ENCODE data around the gene ARID5B. TPM values are rescaled to one million over a fixed set of nuclear protein-coding genes. Genes with fewer than 3 reads are reported as not detected.
A peak's percentile ranks its signal among the peaks of the same experiment; 100 is the strongest.

The ARID5B gene
- total RNA-seq, 2 experiments from 2014 or later, result 34.8 to 35.9 TPM

DNA sequence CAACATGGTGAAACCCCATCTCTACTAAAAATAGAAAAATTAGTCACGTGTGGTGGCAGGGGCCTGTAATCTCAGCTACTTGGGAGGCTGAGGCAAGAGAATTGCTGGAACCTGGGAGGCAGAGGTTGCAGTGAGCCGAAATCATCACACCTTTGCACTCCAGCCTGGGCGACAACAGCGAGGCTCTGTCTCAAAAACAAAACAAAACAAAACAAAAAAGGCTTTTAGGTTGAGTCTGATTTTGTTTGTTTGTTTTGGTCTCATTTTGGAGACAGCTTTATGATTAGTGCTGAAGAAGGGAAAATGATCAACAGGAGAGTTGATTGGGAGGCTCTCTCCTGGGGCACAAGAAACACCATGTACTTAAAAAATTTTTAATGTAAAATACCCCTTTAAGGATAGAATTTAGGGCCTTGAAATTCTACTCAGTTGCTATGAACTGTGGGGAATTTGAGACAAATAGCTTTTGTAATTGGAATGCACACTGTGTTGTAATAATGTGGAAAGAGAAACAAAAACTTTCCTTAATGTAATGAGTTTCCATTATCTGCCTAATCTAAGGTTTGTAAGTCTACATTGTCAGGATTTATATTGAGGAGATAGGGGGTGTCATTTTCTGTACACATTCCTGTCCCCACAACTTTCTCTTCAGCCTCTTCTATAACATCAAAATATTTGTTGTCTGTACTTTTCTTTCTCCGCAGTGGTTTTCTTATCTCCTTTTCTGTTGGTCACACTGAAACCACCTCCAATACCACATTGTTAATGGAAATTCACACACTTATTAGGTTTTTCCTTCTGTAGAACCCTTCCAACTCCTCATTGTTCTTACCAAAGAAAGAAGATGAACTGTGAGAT lies 41.3 kb downstream of the ARID5B start:
- no peak for DNase-seq
- Mint-ChIP-seq H3K4me3 (peak overlapping the region; percentile 73), H3K27ac (peak overlapping the region; percentile 98), H3K9me3 (ENCODE audit: low read depth) (no peaks in the 10 kb centered on the region), H3K36me3 (peaks cover 51% of the 10 kb centered on the region), H3K27me3 (no peaks in the 10 kb centered on the region), H3K4me1 (peaks cover 67% of the 10 kb centered on the region)
- ATAC-seq, result peak; percentile 47
- CTCF ChIA-PET, result interaction anchor here (0.7 to 2.7 kb wide), 8 partner anchors 10 to 79 kb away, joined by 3 to 13 read pairs (median 3); no protein-coding TSS in a partner anchor

- H3K36me3 Mint-ChIP-seq, result peaks cover 60% of the 10 kb centered on the region
- no peaks in the 10 kb centered on the region for H3K9me3 Mint-ChIP-seq (ENCODE audit: low read depth)
- peak overlapping the region; percentile 73 for H3K4me3 Mint-ChIP-seq
- DNase-seq, result no peak
- ATAC-seq, result peak; percentile 50
- no peaks in the 10 kb centered on the region for H3K27me3 Mint-ChIP-seq
- H3K4me1 Mint-ChIP-seq, result peaks cover 57% of the 10 kb centered on the region
- CTCF ChIA-PET, result interaction anchor here (0.8 to 2.7 kb wide), 8 partner anchors 11 to 193 kb away, joined by 3 to 13 read pairs (median 3); no protein-coding TSS in a partner anchor
- peak overlapping the region; percentile 98 for H3K27ac Mint-ChIP-seq
Observed at GRCh38 chr10:61943674-61944378, 42.3 kb downstream of the ARID5B start.

- ATAC-seq, result no peak
- CTCF ChIA-PET, result interaction anchor here (0.8 to 2.7 kb wide), 8 partner anchors 12 to 193 kb away, joined by 3 to 13 read pairs (median 3); no protein-coding TSS in a partner anchor
- Mint-ChIP-seq H3K4me3 (no peak overlapping the region), H3K27me3 (no peaks in the 10 kb centered on the region), H3K4me1 (peaks cover 50% of the 10 kb centered on the region), H3K27ac (peak overlapping the region; percentile 69), H3K9me3 (ENCODE audit: low read depth) (no peaks in the 10 kb centered on the region), H3K36me3 (peaks cover 66% of the 10 kb centered on the region)
- no peak for DNase-seq
Observed at GRCh38 chr10:61944410-61945147, 43.1 kb downstream of the ARID5B start.

DNA sequence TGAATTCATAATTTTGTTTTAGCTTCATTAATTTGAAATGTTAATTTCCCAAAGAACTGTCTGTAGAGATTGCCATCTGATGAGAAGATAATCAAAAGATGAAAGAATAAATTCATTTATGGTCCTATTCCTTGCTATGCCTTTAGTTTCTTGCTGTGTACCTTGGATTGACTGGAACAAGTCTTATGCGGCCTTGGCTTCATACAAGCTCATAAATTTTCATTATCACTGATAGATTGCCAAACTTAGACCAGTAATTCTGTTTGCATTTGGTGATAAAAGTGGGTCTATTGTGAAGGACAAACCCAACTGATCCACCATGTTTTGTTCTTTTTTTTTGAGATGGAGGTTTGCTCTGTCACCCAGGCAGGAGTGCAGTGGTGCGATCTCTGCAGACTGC lies 48.2 kb downstream of the ARID5B start:
- DNase-seq (no peak), ATAC-seq (no peak)
- Mint-ChIP-seq H3K4me1 (peaks cover 12% of the 10 kb centered on the region), H3K36me3 (peaks cover 57% of the 10 kb centered on the region), H3K4me3 (no peak overlapping the region), H3K27ac (no peak overlapping the region), H3K9me3 (ENCODE audit: low read depth) (no peaks in the 10 kb centered on the region), H3K27me3 (no peaks in the 10 kb centered on the region)
- CTCF ChIA-PET, result interaction anchor here (1.7 kb wide), 1 partner anchor 46 kb away, joined by 3 read pairs; no protein-coding TSS in a partner anchor

DNA sequence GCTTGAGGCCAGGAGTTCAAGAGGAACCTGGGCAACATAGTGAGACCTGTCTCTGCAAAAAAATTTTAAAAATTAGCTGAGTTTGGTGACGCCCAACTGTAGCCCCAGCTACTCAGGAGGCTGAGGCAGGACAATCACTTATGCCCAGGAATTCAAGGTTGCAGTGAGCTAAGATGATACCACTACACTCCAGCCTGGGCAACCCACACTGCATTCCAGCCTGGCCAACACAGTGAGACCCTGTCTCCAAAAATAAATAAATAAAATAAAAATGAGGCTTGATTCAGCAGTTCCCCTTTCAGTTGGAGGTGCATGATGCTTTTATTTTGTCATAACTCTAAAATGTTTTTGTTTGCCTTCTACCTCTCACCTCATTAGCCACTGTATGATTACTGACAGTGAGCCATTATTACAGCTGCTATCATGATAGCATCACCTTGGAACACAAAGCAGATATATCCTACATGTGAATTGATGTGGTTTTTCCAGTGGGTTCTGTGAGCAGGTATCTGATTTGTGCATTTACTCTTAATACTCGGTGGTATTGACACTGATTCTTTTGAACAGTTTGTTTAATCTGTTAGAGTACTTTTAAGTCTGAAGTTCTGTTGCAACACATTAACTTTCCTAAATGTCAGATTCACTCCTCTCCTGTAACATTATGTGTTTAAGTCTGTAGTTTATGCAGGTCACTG lies 49.1 kb downstream of the ARID5B start:
- no peak for DNase-seq
- Mint-ChIP-seq H3K9me3 (ENCODE audit: low read depth) (no peaks in the 10 kb centered on the region), H3K27me3 (no peaks in the 10 kb centered on the region), H3K4me3 (no peak overlapping the region), H3K27ac (no peak overlapping the region), H3K4me1 (peaks cover 12% of the 10 kb centered on the region), H3K36me3 (peaks cover 59% of the 10 kb centered on the region)
- ATAC-seq, result no peak
- CTCF ChIA-PET, result interaction anchor here (1.7 kb wide), 1 partner anchor 47 kb away, joined by 3 read pairs; no protein-coding TSS in a partner anchor

- Mint-ChIP-seq H3K36me3 (peaks cover 56% of the 10 kb centered on the region), H3K9me3 (ENCODE audit: low read depth) (no peaks in the 10 kb centered on the region), H3K4me3 (no peak overlapping the region), H3K27ac (no peak overlapping the region), H3K27me3 (no peaks in the 10 kb centered on the region), H3K4me1 (peaks cover 12% of the 10 kb centered on the region)
- DNase-seq (no peak), ATAC-seq (no peak)
- CTCF ChIA-PET, result no interaction called here
Observed at GRCh38 chr10:61951144-61951483, 49.6 kb downstream of the ARID5B start.

GRCh38 chr10:61952028-61952674 lies 50.7 kb downstream of the ARID5B start:
- Mint-ChIP-seq H3K27ac (no peak overlapping the region), H3K4me3 (no peak overlapping the region), H3K27me3 (no peaks in the 10 kb centered on the region), H3K4me1 (peaks cover 17% of the 10 kb centered on the region), H3K9me3 (ENCODE audit: low read depth) (no peaks in the 10 kb centered on the region), H3K36me3 (peaks cover 51% of the 10 kb centered on the region)
- ATAC-seq (no peak), DNase-seq (no peak)
- CTCF ChIA-PET, result interaction anchor here (1.5 kb wide), 1 partner anchor 293 kb away, joined by 4 read pairs; no protein-coding TSS in a partner anchor

GRCh38 chr10:61953183-61953582 lies 51.7 kb downstream of the ARID5B start:
- ATAC-seq (no peak), DNase-seq (no peak)
- Mint-ChIP-seq H3K9me3 (ENCODE audit: low read depth) (no peaks in the 10 kb centered on the region), H3K27ac (no peak overlapping the region), H3K27me3 (no peaks in the 10 kb centered on the region), H3K4me3 (no peak overlapping the region), H3K36me3 (peaks cover 46% of the 10 kb centered on the region), H3K4me1 (peaks cover 24% of the 10 kb centered on the region)
- CTCF ChIA-PET, result interaction anchor here (1.5 kb wide), 1 partner anchor 292 kb away, joined by 4 read pairs; no protein-coding TSS in a partner anchor

GRCh38 chr10:61957806-61958205 lies 56.3 kb downstream of the ARID5B start:
- Mint-ChIP-seq H3K4me1 (peaks cover 58% of the 10 kb centered on the region), H3K36me3 (peaks cover 44% of the 10 kb centered on the region), H3K27ac (no peak overlapping the region), H3K27me3 (no peaks in the 10 kb centered on the region), H3K4me3 (no peak overlapping the region), H3K9me3 (ENCODE audit: low read depth) (no peaks in the 10 kb centered on the region)
- ATAC-seq (no peak), DNase-seq (no peak)
- CTCF ChIA-PET, result no interaction called here

- no peak overlapping the region for H3K4me3 Mint-ChIP-seq
- ATAC-seq (no peak), DNase-seq (no peak)
- no peaks in the 10 kb centered on the region for H3K9me3 Mint-ChIP-seq (ENCODE audit: low read depth)
- peaks cover 45% of the 10 kb centered on the region for H3K36me3 Mint-ChIP-seq
- H3K27me3 Mint-ChIP-seq, result no peaks in the 10 kb centered on the region
- no peak overlapping the region for H3K27ac Mint-ChIP-seq
- peaks cover 63% of the 10 kb centered on the region for H3K4me1 Mint-ChIP-seq
- CTCF ChIA-PET, result interaction anchor here (0.9 kb wide), 1 partner anchor 14 kb away, joined by 3 read pairs; no protein-coding TSS in a partner anchor
Observed at GRCh38 chr10:61958311-61958710, 56.8 kb downstream of the ARID5B start.

DNA sequence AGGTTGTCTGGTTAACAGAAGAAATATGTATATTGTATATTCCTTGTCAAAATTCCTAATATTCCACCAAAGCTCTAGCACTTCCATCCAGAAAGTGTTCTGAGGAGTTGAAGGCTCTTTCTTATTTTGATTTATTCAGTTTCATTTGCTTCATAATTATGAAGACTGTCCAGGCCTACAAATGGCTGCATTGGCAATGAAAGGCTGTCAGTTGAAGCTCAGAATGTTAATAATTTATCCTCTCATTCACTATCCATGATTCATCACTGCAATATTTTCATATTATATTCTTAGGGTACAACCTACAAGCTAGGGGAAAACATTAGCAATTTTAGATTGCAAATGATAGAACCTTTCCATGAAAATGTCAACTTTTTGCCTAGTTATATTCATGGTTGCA lies 57.3 kb downstream of the ARID5B start:
- Mint-ChIP-seq H3K27me3 (no peaks in the 10 kb centered on the region), H3K27ac (peak overlapping the region; percentile 4), H3K9me3 (ENCODE audit: low read depth) (no peaks in the 10 kb centered on the region), H3K4me3 (no peak overlapping the region), H3K4me1 (peaks cover 66% of the 10 kb centered on the region), H3K36me3 (peaks cover 42% of the 10 kb centered on the region)
- CTCF ChIA-PET, result interaction anchor here (0.9 kb wide), 1 partner anchor 15 kb away, joined by 3 read pairs; no protein-coding TSS in a partner anchor
- DNase-seq (no peak), ATAC-seq (no peak)

DNA sequence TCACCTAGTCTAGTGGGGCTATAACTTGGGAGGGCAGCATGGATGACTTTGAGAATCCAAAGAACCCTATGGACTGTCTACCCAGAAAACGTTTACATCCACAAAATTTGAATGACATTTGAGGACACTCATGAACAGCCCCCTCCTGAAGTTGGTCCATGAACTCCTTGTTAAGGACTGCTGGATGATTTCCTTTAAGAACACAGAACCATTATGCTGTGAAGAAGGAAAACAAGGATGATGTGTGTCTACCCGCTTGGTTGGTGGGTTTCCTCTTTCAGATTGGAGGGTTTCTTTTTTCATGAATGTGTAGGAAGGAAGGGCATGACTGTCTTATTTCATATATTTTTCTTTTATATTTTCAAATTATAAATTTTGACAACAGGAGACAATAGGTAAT lies 58.3 kb downstream of the ARID5B start:
- DNase-seq (no peak), ATAC-seq (no peak)
- Mint-ChIP-seq H3K9me3 (ENCODE audit: low read depth) (no peaks in the 10 kb centered on the region), H3K27me3 (no peaks in the 10 kb centered on the region), H3K36me3 (peaks cover 41% of the 10 kb centered on the region), H3K4me3 (no peak overlapping the region), H3K27ac (peak overlapping the region; percentile 52), H3K4me1 (peaks cover 74% of the 10 kb centered on the region)
- CTCF ChIA-PET, result no interaction called here

Measured in activated CD8-positive, alpha-beta memory T cell treated with anti-CD3 and anti-CD28 coated beads, Interleukin-2, amount 10 ng/mL, durations not matched to agents 7 days and 5 days (primary cell).